Measurements from ENCODE around the gene TMEM8B. TPM values are rescaled to one million over a fixed set of nuclear protein-coding genes. Genes with fewer than 3 reads are reported as not detected.
"Not testable (repeated sequence)": the region's sequence is repeated elsewhere in the genome, so short reads cannot be mapped to it uniquely, and the experiment has no call there.

TMEM8B gene
- total RNA-seq, 1 donor from 2014 or later: 2.3 TPM

DNA sequence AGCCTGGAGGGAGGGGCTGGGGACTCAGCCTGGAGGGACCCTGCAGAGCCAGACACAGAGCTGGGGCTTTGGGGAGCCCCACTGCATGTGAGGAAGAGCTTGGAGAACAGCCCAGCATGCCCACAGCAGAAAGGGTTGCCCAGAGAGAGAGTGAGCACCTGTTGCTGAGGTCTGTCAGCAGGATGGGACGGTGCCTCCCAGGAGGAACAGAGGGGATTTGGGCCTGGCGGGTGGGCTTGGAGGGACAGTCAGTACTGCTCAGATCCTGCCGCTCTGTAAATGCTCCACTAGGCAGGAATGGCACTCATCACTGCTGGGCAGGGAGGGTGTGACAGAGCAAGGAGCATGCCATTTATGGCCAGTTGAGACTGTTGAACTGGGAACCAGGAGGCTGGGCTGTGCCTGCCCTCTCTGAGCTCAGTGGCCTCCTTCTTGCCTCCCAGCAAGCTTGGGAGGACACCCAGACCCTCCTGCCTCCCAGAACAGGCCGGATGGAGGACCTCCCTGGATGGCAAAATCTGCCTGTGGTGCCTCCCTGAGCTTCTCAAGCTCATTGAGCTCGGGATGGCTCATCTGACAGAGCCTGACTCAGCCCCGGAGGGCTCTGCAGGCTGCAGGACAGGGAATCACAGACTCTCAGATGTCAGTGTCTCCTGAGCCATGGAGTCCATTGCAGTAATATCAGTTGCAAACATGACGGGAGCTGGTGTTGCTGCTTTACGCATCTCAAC is 76.2 kb downstream of the TMEM8B start:
- peak; percentile 55 for DNase-seq
- intact Hi-C loops (cut with micrococcal nuclease): no loop called here
- Mint-ChIP-seq H3K4me1 (peaks cover 23% of the 10 kb centered on the region), H3K9me3 (no peaks in the 10 kb centered on the region), H3K27ac (no peak overlapping the region), H3K36me3 (ENCODE audit: low read depth) (no peaks in the 10 kb centered on the region), H3K27me3 (peaks cover 14% of the 10 kb centered on the region), H3K4me3 (no peak overlapping the region)

GRCh38 chr9:35905912-35906679 is 77.1 kb downstream of the TMEM8B start, which contains the start of gene HRCT1:
HRCT1 (plus strand) TSS chr9:35906202; CDS start chr9:35906288, 86 bp downstream.
- no peak within 1 kb of the TSS for H3K4me3 Mint-ChIP-seq
- intact Hi-C loops (cut with micrococcal nuclease): no loop called here
- peaks cover 10% of the 10 kb centered on the region for H3K27me3 Mint-ChIP-seq
- peak; percentile 47 for DNase-seq
- H3K9me3 Mint-ChIP-seq: no peaks in the 10 kb centered on the region
- no peaks in the 10 kb centered on the region for H3K36me3 Mint-ChIP-seq (ENCODE audit: low read depth)
- H3K4me1 Mint-ChIP-seq: peaks cover 28% of the 10 kb centered on the region
- H3K27ac Mint-ChIP-seq: no peak within 1 kb of the TSS

- H3K4me3 Mint-ChIP-seq: no peak overlapping the region
- no peaks in the 10 kb centered on the region for H3K36me3 Mint-ChIP-seq (ENCODE audit: low read depth)
- H3K27ac Mint-ChIP-seq: peak overlapping the region; percentile 51
- peaks cover 7% of the 10 kb centered on the region for H3K27me3 Mint-ChIP-seq
- no peaks in the 10 kb centered on the region for H3K9me3 Mint-ChIP-seq
- DNase-seq: no peak
- peaks cover 34% of the 10 kb centered on the region for H3K4me1 Mint-ChIP-seq
- intact Hi-C loops (cut with micrococcal nuclease): no loop called here
Observed at GRCh38 chr9:35906923-35907699, 78.1 kb downstream of the TMEM8B start.

DNA sequence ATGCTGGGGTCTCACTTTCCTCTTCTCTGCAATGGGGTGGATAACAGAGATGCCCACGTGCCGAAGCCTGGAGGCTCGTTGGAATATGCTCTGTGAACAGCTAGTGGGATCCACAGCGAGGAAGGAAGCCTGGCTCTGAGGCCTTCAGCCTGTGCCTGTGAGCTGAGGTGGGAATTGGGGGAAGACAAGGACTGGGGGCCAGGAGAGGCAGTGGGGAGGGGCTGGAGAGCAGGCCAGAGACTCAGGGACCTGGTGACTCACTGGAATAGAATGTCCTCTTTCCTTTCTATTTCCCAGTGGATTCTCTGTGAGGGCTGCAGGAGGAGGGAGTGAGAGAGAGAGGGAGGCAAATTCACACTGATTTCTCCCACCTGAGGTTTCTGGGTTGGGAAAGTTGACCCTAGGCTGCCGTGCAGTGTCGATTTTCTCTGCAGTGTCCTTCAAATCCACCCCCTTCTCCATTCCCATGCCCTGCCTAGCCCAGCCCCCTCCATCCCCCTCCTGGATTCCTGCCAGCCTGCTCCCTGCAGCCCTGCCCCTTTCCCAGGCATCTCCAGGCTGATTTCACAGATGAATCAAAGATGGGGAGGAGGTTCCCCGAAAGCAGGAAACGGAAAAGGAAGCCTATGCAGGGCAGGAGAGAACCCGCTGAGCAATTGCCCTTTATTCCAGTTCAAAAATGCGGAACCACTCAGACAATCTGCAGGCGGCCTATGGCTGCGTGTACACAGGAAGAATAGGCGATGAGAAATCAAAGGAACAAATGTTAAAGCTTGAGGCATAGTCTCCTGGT is 78.9 kb downstream of the TMEM8B start:
- H3K4me1 Mint-ChIP-seq: peaks cover 34% of the 10 kb centered on the region
- DNase-seq: no peak
- H3K36me3 Mint-ChIP-seq (ENCODE audit: low read depth): no peaks in the 10 kb centered on the region
- peak overlapping the region; percentile 51 for H3K27ac Mint-ChIP-seq
- H3K9me3 Mint-ChIP-seq: no peaks in the 10 kb centered on the region
- peaks cover 2% of the 10 kb centered on the region for H3K27me3 Mint-ChIP-seq
- intact Hi-C loops (cut with micrococcal nuclease): no loop called here
- no peak overlapping the region for H3K4me3 Mint-ChIP-seq

GRCh38 chr9:35908504-35909125 is 79.6 kb downstream of the TMEM8B start:
- Mint-ChIP-seq H3K4me1 (peaks cover 32% of the 10 kb centered on the region), H3K27me3 (peaks cover 2% of the 10 kb centered on the region), H3K27ac (no peak overlapping the region), H3K9me3 (no peaks in the 10 kb centered on the region), H3K36me3 (ENCODE audit: low read depth) (no peaks in the 10 kb centered on the region), H3K4me3 (no peak overlapping the region)
- DNase-seq: no peak
- intact Hi-C loops (cut with micrococcal nuclease): no loop called here

DNA sequence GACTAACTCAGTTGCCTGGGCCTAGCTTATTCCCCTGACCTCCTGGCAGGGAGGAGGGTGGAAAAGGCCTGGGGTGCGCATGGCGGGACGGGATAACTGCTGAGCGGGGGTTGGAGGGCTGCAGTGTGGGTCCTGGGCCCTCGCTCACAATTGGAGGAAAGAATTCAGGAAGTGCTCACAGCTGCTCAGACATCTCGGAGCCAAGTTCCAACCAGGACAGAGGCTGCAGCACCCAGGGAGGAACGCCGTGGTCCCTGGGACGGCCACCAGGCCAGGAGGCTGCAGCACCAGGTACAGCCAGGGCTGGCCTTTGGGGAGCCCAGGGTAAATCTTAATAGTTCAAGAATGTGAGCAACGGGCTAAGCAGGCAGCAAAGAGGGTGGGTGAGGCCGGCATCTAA is 80.2 kb downstream of the TMEM8B start, which contains the start of gene SPAAR:
Gene SPAAR, plus strand, starts transcription at position 217 of the 400 bp plus-strand sequence. CDS start 974 bp downstream, outside the sequence.
- intact Hi-C loops (cut with micrococcal nuclease): no loop called here
- Mint-ChIP-seq H3K9me3 (no peaks in the 10 kb centered on the region), H3K36me3 (ENCODE audit: low read depth) (no peaks in the 10 kb centered on the region), H3K27ac (no peak within 1 kb of the TSS), H3K4me3 (no peak within 1 kb of the TSS), H3K27me3 (no peaks in the 10 kb centered on the region), H3K4me1 (peaks cover 32% of the 10 kb centered on the region)
- no peak for DNase-seq

- H3K9me3 Mint-ChIP-seq: no peaks in the 10 kb centered on the region
- no peak overlapping the region for H3K4me3 Mint-ChIP-seq
- no peaks in the 10 kb centered on the region for H3K27me3 Mint-ChIP-seq
- DNase-seq: no peak
- no peaks in the 10 kb centered on the region for H3K36me3 Mint-ChIP-seq (ENCODE audit: low read depth)
- no peak overlapping the region for H3K27ac Mint-ChIP-seq
- intact Hi-C loops (cut with micrococcal nuclease): no loop called here
- peaks cover 32% of the 10 kb centered on the region for H3K4me1 Mint-ChIP-seq
Observed at GRCh38 chr9:35909687-35910612, 80.9 kb downstream of the TMEM8B start.

DNA sequence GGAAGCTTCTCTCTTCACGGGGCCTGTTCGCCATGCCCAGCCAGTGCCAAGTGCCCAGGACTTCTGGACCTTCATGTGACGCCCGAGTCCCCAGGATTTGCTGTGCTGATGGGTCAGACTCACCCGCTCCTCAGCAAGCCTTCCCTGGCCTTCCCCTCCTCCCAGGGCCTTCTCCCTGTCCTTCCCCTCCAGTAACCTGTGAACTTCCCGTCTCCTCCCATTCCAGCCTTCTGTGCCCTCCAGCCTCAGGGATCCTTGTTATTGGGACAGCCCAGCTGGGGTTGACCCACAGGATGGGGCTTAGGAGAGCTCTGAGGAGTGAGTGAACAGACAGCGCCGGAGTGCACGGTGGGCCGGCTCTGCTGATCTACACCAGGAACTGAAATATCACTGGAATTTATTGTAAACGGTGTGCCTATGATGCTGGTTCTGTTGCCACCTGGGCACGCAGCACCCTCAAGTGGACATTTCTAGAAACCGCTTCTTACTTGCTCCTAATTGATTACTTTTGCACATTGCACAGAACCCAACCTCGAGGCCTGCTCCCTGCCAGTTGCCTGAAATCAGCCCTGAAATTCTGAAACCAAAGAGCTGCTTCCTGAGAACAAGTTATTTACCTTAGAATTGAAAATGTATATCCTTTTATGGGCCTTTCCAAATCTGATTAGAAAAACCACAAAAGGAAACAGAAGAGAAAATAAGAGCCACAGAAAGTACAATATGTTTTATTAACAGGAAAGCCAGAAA is 81.8 kb downstream of the TMEM8B start:
- H3K36me3 Mint-ChIP-seq (ENCODE audit: low read depth): no peaks in the 10 kb centered on the region
- no peaks in the 10 kb centered on the region for H3K27me3 Mint-ChIP-seq
- peaks cover 32% of the 10 kb centered on the region for H3K4me1 Mint-ChIP-seq
- peak overlapping the region; percentile 92 for H3K27ac Mint-ChIP-seq
- peak; percentile 83 for DNase-seq
- peak overlapping the region; percentile 68 for H3K4me3 Mint-ChIP-seq
- intact Hi-C loops (cut with micrococcal nuclease): loop anchor here (1.0 kb wide), 2 partner anchors 7 to 14 kb away; no protein-coding TSS in a partner anchor
- H3K9me3 Mint-ChIP-seq: no peaks in the 10 kb centered on the region

DNA sequence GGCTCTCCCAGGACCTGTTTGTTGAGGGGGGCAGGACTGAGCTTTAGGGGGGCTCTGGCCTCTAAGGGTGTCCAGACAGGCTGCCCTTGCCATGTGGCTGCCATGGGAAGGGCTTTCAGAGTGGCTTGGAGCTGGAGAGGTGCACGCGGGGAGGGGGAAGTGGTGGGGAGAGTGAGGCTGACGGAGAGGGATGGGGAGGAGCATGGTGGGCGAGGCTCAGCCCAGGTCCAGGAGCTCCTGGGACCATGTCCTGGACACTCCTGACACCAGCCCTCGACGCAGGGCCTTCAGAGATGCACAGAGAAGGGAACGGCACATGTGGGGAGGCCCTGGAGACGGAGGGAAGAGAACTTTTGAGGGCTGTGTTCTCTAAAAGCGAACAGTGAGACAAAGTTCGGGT is 82.7 kb downstream of the TMEM8B start:
- no peak for DNase-seq

DNA sequence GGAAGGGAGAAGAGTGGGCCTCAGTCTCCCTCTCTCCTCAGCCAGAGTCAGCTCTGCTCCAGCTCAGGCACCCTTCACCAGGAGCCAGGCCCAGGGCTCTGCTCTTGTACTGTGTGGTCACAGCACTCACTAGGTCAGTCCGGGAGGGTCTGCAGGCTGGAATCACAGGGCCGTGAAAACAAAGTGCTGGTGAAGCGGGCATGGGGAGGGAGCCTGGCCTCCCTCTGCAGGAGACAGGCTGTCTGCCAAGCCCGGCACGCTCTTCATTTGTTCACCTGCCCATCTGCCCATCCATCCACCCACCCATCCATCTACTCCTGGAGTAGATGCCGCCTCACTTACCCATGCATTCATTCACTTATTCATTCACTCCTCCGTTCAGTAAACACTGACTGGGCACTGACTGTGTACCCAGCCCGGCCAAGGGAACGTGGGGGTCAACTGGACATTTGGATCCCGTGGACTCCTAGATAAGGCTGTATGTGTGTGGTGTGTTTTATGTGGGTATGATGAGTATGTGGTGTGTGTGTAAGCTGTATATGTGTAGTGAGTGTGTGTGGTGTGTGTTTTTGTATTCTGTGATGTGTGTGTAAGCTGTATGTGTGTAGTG is 83.9 kb downstream of the TMEM8B start:
- Mint-ChIP-seq H3K27ac (no peak overlapping the region), H3K9me3 (no peaks in the 10 kb centered on the region), H3K4me3 (no peak overlapping the region), H3K4me1 (peaks cover 28% of the 10 kb centered on the region), H3K27me3 (no peaks in the 10 kb centered on the region), H3K36me3 (ENCODE audit: low read depth) (no peaks in the 10 kb centered on the region)
- intact Hi-C loops (cut with micrococcal nuclease): no loop called here
- DNase-seq: no peak

More for the DNA sequence above, 82.7 kb downstream of the TMEM8B start:
- Mint-ChIP-seq H3K4me3 (no peak overlapping the region), H3K27ac (no peak overlapping the region), H3K36me3 (ENCODE audit: low read depth) (no peaks in the 10 kb centered on the region), H3K27me3 (no peaks in the 10 kb centered on the region), H3K4me1 (peaks cover 32% of the 10 kb centered on the region), H3K9me3 (no peaks in the 10 kb centered on the region)
- intact Hi-C loops (cut with micrococcal nuclease): loop anchor here (1.0 kb wide), 2 partner anchors 8 to 13 kb away; no protein-coding TSS in a partner anchor

GRCh38 chr9:35913429-35913828 is 84.4 kb downstream of the TMEM8B start:
- intact Hi-C loops (cut with micrococcal nuclease): not testable (repeated sequence)

More at GRCh38 chr9:35913429-35913828, 84.4 kb downstream of the TMEM8B start:
- not testable (repeated sequence) for H3K36me3 Mint-ChIP-seq (ENCODE audit: low read depth); H3K27me3 Mint-ChIP-seq; H3K27ac Mint-ChIP-seq; H3K4me3 Mint-ChIP-seq; DNase-seq; H3K9me3 Mint-ChIP-seq
- H3K4me1 Mint-ChIP-seq: peaks cover 25% of the 10 kb centered on the region

Data from activated CD4-positive, alpha-beta T cell treated with anti-CD3 and anti-CD28 coated beads, Interleukin-2, amount 10 ng/mL, durations not matched to agents 24 days and 14 days (primary cell).